Liver (tissue), 9 donors: ENCODE measurements around the gene SAMD5. TPM values are rescaled to one million over a fixed set of nuclear protein-coding genes. Genes with fewer than 3 reads are reported as not detected.

Experiments
- DNase-seq: peaks from one replicate; pipeline ENCODE4 v3.0.0-alpha.2; 2017; ENCODE audit warnings: low spot score
- H3K27ac ChIP-seq, 2 donors: one replicate each; pipeline ENCODE4 v1.7.0; 2013; ENCODE audit warnings: inconsistent platforms in 2 of 2, low read length in 2 of 2, control low read depth in 1 of 2, low read depth in 1 of 2, mild to moderate bottlenecking in 1 of 2
- H3K27me3 ChIP-seq, 4 donors: one replicate each; pipeline versions ENCODE4 v1.6.1 to v1.7.0; 2013; ENCODE audit warnings: low read length in 3 of 4, inconsistent platforms in 1 of 4, mild to moderate bottlenecking in 1 of 4, moderate library complexity in 1 of 4; ENCODE audit not compliant: control insufficient read depth in 4 of 4, insufficient read depth in 4 of 4
- H3K36me3 ChIP-seq, 4 donors: one replicate each; pipeline versions ENCODE4 v1.6.1 to v1.7.0; 2013; ENCODE audit warnings: low read length in 3 of 4, mild to moderate bottlenecking in 3 of 4, low read depth in 1 of 4, moderate library complexity in 1 of 4; ENCODE audit not compliant: control insufficient read depth in 4 of 4, insufficient read depth in 3 of 4
- H3K4me1 ChIP-seq, 4 donors: one replicate each; pipeline versions ENCODE4 v1.6.1 to v1.7.0; 2013; ENCODE audit warnings: low read length in 3 of 4, mild to moderate bottlenecking in 3 of 4, moderate library complexity in 1 of 4; ENCODE audit not compliant: control insufficient read depth in 4 of 4, insufficient read depth in 4 of 4
- H3K4me3 ChIP-seq, 3 donors: one replicate each; pipeline versions ENCODE4 v1.6.1 to v1.7.0; 2013; ENCODE audit warnings: low read length in 3 of 3, control low read depth in 1 of 3, low read depth in 1 of 3, mild to moderate bottlenecking in 1 of 3
- H3K9ac ChIP-seq, 2 donors: one replicate each; pipeline ENCODE4 v1.7.0; 2013; ENCODE audit warnings: low read length in 2 of 2, mild to moderate bottlenecking in 2 of 2, moderate library complexity in 2 of 2, control low read depth in 1 of 2, low read depth in 1 of 2
- H3K9me3 ChIP-seq, 4 donors: one replicate each; pipeline versions ENCODE4 v1.6.1 to v1.7.0; 2013; ENCODE audit warnings: low read length in 3 of 4; ENCODE audit not compliant: control insufficient read depth in 4 of 4
- EGR1 ChIP-seq, 2 donors: IDR thresholded peaks; 2 replicates each; pipeline ENCODE4 v1.6.1; 2016 to 2018; ENCODE audit warnings: antibody characterized with exemption in 2 of 2, low read depth in 2 of 2
- HNF4A ChIP-seq, 2 donors: conservative IDR thresholded peaks; 2 replicates each; pipeline ENCODE4 v1.6.1; 2016; ENCODE audit warnings: antibody characterized with exemption in 2 of 2, mild to moderate bottlenecking in 2 of 2
- JUND ChIP-seq, 2 donors: IDR thresholded peaks; 2 replicates each; pipeline ENCODE4 v1.6.1; 2016; ENCODE audit warnings: antibody characterized with exemption in 2 of 2
- MAX ChIP-seq: IDR thresholded peaks from 2 replicates; pipeline ENCODE4 v1.6.1; 2016; ENCODE audit warnings: antibody characterized with exemption
- NR2F2 ChIP-seq: IDR thresholded peaks from 2 replicates; pipeline ENCODE4 v1.6.1; 2016; ENCODE audit warnings: antibody characterized with exemption
- RAD21 ChIP-seq, 2 donors: IDR thresholded peaks; 2 replicates each; pipeline ENCODE4 v1.6.1; 2016; ENCODE audit warnings: antibody characterized with exemption in 2 of 2, mild to moderate bottlenecking in 2 of 2
- RXRA ChIP-seq, 2 donors: IDR thresholded peaks; 2 replicates each; pipeline ENCODE4 v1.6.1; 2017 to 2018; ENCODE audit warnings: antibody characterized with exemption in 2 of 2, mild to moderate bottlenecking in 1 of 2
- SP1 ChIP-seq: IDR thresholded peaks from 2 replicates; pipeline ENCODE4 v1.6.1; 2018; ENCODE audit warnings: antibody characterized with exemption, mild to moderate bottlenecking
- TAF1 ChIP-seq: conservative IDR thresholded peaks from 2 replicates; pipeline ENCODE4 v1.6.1; 2016; ENCODE audit warnings: antibody characterized with exemption, mild to moderate bottlenecking
- YY1 ChIP-seq: IDR thresholded peaks from 2 replicates; pipeline ENCODE4 v1.6.1; 2016; ENCODE audit warnings: antibody characterized with exemption, mild to moderate bottlenecking
- WGBS: extraction: QIAGEN DNeasy Blood & Tissue Kit; methylation state at CpG from one replicate; pipeline ENCODE4 v1.1.7; 2013; 5-methylcytosine and 5-hydroxymethylcytosine counted together
- polyA plus RNA-seq, 2 donors: library from polyadenylated mRNA; stranded (reverse) in 1 of 2; unstranded in 1 of 2; fragments of 200-250 nt in 1 of 2; fragments of >200 nt in 1 of 2; fragmentation: Nextera tagmentation in 1 of 2; extraction: Ambion mirVana in 1 of 2; gene quantifications; one replicate each; pipeline versions ENCODE4 v1.2.1 to v1.2.3, GENCODE V29; 2013 to 2015
- total RNA-seq, 2 donors: library from RNA; depleted of rRNA; stranded (reverse); fragments of >200 nt; gene quantifications; one replicate each; pipeline ENCODE4 v1.2.3, GENCODE V29; 2014
- TF ChIP-seq, protein P1 (sequence below): IDR thresholded peaks from 2 replicates; pipeline ENCODE4 v1.6.1; 2016; ENCODE audit warnings: antibody characterized with exemption
- TF ChIP-seq, protein P2 (sequence below): IDR thresholded peaks from 2 replicates; pipeline ENCODE4 v1.6.1; 2016; ENCODE audit warnings: antibody characterized with exemption, mild to moderate bottlenecking
- TF ChIP-seq, protein P3 (sequence below): IDR thresholded peaks from 2 replicates; pipeline ENCODE4 v1.6.1; 2016; ENCODE audit warnings: antibody characterized with exemption
- donor health status: healthy.
- donor health status: healthy.
- donor health status: healthy.
- donor health status: healthy.
- donor health status: healthy.

Gene SAMD5
- total and polyA plus RNA-seq, 4 donors = 2.7 to 7.6 (median 3.2) TPM

- TF ChIP-seq, protein P1, sequence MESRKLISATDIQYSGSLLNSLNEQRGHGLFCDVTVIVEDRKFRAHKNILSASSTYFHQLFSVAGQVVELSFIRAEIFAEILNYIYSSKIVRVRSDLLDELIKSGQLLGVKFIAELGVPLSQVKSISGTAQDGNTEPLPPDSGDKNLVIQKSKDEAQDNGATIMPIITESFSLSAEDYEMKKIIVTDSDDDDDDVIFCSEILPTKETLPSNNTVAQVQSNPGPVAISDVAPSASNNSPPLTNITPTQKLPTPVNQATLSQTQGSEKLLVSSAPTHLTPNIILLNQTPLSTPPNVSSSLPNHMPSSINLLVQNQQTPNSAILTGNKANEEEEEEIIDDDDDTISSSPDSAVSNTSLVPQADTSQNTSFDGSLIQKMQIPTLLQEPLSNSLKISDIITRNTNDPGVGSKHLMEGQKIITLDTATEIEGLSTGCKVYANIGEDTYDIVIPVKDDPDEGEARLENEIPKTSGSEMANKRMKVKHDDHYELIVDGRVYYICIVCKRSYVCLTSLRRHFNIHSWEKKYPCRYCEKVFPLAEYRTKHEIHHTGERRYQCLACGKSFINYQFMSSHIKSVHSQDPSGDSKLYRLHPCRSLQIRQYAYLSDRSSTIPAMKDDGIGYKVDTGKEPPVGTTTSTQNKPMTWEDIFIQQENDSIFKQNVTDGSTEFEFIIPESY = no peak
These were observed 95.0 kb downstream of the SAMD5 start (continued) for GRCh38 chr6:147603392-147604081.

- DNase-seq = no peak
- WGBS = 62% methylated on average over 4 of the region's 4 CpGs
- TF ChIP-seq, protein P1 = no peak
- no peaks in the 10 kb centered on the region for H3K36me3 ChIP-seq
- no peaks in the 10 kb centered on the region for H3K27me3 ChIP-seq
- H3K9me3 ChIP-seq = no peaks in the 10 kb centered on the region
- H3K27ac ChIP-seq = no peak overlapping the region
- H3K9ac ChIP-seq = no peak overlapping the region
- no peaks in the 10 kb centered on the region for H3K4me1 ChIP-seq
- H3K4me3 ChIP-seq = no peak overlapping the region
These were observed 95.9 kb downstream of the SAMD5 start for GRCh38 chr6:147604373-147604772.

DNA sequence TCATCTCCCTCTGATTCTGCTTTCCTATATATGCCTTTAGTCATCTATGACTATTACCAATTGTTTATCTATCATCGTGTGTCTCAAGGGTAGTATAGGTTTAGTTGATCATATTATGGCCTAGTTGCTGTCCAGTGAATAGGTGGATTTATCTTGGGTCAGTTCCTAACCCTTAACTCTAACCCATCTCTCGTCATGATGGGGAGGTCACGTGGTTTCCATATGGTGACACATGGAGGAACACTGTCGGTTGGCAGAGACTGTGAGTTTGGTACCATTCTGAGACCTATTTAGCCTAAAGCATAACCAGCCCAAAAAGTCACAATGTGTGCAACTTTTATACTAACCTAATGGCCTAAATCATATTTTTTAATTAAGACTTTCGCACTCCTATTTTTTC is 103.5 kb downstream of the SAMD5 start:
- Histone ChIP-seq H3K9ac (no peak overlapping the region), H3K4me3 (no peak overlapping the region), H3K36me3 (no peaks in the 10 kb centered on the region), H3K9me3 (no peaks in the 10 kb centered on the region), H3K4me1 (no peaks in the 10 kb centered on the region), H3K27me3 (no peaks in the 10 kb centered on the region), H3K27ac (no peak overlapping the region)
- TF ChIP-seq MAX (no peak), RAD21 (IDR thresholded peaks at IDR 0.05) (no peak), TAF1 (no peak)
- WGBS = 94% methylated on average over 5 of the region's 5 CpGs
- DNase-seq = no peak

- WGBS = 87% methylated on average over 4 of the region's 4 CpGs
- TF ChIP-seq TAF1 (no peak), RXRA (IDR thresholded peaks at IDR 0.05) (no peak), HNF4A (conservative IDR thresholded peaks at IDR 0.05) (no peak), EGR1 (IDR thresholded peaks at IDR 0.05; ENCODE audit: low read depth in 2 of 2) (no peak), NR2F2 (no peak), JUND (IDR thresholded peaks at IDR 0.05) (no peak), SP1 (no peak), YY1 (no peak)
- TF ChIP-seq, protein P2, sequence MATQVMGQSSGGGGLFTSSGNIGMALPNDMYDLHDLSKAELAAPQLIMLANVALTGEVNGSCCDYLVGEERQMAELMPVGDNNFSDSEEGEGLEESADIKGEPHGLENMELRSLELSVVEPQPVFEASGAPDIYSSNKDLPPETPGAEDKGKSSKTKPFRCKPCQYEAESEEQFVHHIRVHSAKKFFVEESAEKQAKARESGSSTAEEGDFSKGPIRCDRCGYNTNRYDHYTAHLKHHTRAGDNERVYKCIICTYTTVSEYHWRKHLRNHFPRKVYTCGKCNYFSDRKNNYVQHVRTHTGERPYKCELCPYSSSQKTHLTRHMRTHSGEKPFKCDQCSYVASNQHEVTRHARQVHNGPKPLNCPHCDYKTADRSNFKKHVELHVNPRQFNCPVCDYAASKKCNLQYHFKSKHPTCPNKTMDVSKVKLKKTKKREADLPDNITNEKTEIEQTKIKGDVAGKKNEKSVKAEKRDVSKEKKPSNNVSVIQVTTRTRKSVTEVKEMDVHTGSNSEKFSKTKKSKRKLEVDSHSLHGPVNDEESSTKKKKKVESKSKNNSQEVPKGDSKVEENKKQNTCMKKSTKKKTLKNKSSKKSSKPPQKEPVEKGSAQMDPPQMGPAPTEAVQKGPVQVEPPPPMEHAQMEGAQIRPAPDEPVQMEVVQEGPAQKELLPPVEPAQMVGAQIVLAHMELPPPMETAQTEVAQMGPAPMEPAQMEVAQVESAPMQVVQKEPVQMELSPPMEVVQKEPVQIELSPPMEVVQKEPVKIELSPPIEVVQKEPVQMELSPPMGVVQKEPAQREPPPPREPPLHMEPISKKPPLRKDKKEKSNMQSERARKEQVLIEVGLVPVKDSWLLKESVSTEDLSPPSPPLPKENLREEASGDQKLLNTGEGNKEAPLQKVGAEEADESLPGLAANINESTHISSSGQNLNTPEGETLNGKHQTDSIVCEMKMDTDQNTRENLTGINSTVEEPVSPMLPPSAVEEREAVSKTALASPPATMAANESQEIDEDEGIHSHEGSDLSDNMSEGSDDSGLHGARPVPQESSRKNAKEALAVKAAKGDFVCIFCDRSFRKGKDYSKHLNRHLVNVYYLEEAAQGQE = no peak
- TF ChIP-seq, protein P1 = no peak
- TF ChIP-seq, protein P3, sequence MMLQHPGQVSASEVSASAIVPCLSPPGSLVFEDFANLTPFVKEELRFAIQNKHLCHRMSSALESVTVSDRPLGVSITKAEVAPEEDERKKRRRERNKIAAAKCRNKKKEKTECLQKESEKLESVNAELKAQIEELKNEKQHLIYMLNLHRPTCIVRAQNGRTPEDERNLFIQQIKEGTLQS = no peak
These were observed 106.0 kb downstream of the SAMD5 start for GRCh38 chr6:147614501-147614900.

More at GRCh38 chr6:147614501-147614900, 106.0 kb downstream of the SAMD5 start:
- H3K4me3 ChIP-seq = no peak overlapping the region
- H3K27ac ChIP-seq = no peak overlapping the region
- no peaks in the 10 kb centered on the region for H3K27me3 ChIP-seq
- no peaks in the 10 kb centered on the region for H3K36me3 ChIP-seq
- H3K4me1 ChIP-seq = no peaks in the 10 kb centered on the region
- H3K9ac ChIP-seq = no peak overlapping the region
- no peak for DNase-seq
- no peaks in the 10 kb centered on the region for H3K9me3 ChIP-seq
